Activated CD4-positive, alpha-beta T cell treated with anti-CD3 and anti-CD28 coated beads, Interleukin-2, amount 50 U/mL, for 1 hour (primary cell): ENCODE results near the gene FLNC.

Source experiments
- DNase-seq: peaks from one replicate; pipeline ENCODE4 v3.0.0-alpha.2; 2020

The FLNC gene

DNA sequence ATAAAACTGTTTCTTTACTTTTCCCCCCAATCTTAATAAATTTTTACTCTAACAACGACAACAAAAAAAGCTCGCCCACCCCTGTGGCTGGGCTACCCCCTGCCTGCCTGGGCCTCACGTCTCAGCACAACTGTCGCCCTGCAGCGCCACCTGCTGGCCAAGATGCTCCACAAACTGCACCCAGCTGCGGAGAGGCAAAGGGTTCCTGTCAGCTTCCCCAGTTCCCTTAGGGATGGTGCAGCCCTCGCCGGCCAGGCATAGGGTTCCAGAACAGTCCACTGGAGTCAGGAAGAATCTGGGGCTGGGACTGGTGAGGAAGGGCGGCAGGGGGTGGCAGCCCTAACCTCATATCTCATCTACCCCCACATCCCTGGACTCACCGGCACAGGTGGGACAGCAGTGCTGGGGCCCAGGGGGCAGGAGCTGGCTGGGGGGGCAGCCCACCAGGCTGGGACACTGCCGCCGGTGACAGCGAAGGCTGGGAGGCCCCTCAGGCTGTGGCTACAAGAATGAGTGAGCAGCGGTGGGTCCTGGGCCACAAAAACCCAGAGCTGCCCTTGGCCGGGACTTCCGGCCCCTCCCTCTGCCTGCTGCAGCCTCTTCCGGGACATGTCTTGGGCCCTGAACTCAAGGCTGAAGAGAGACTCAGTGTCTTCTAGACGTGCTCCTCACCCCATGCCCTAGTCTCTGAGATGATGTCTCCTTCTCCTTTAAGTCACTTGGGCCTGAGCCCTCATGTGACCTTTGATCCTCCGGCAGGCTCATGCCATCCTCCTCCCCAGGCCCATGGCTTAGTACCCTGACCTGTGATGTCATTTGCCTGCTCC lies 53.6 kb downstream of the FLNC start:
- peak; percentile 88 for DNase-seq

DNA sequence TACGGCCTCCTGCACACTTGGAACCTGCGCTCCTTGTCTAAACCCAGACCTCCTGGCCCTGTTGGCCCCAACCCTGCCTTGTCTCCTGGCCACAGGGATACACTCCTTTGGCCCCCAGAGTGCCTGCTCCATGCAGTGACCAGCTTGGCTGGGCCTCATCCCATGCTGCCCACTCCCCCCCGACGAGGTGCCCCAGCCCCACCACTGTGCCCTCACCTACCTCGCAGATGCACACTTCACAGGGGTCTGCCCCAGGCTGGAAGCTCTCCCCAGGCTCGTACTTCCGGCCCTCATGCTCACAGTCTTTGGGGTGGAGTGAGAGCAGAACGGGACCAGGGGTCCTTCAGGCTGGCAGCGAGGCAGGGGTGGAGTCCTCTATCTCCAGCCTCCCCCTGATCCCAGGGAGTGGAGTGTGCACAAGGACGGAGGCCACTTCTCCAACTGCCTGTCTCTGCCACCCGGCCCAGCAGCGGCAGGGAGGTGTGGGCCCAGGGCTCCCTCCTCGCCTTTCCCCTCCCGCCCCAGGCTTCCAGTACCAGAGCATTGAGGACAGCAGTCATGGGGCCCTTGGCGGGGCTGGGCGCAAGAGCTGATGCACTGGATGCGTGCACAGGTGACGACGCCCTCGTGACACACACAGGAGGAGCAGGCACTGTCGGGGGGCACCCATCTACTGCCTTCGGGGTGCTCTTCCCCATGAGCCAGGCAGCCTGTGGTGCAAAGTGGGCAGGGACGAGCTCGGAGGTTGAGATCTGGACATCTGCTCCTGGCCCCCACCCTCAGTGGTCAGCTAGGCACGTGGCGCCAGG lies 54.6 kb downstream of the FLNC start:
- no peak for DNase-seq

DNA sequence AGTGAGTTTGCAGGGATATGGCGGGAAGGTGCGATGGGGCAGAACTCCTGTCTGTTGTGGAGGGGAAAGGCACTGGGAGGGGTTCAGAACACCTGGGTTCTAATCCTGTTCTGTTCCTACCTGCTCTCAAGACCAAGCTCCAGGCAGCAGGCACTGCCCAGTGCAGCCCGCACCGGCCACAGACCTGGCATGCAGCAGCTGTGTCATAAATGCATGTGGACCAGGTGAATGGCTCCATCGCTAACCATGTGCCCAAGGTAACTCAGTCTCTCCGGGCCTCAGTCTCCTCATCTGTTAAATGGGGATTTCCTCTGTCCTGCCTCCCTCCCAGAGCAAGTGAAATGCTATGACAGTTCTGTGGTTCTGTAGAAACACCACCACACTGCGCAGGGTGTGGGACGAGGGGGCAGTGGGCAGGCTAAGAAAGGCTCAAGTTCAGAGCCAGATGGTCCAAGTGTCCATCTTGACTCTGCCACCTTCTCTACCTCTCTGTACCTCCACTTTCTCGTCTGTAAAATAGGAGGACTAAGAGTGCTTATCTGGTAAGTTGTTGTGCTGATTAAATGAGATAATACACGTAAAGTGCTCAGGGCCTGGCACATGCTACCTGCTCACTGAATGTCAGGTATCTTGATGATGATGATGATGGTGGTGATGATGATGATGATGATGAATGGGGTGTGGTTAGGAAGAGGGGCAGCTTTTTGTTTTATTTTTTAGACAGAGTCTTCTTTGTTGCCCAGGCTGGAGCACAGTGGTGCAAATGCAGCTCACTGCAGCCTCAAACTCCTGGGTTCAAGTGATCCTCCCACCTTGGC lies 55.4 kb downstream of the FLNC start:
- no peak for DNase-seq

DNA sequence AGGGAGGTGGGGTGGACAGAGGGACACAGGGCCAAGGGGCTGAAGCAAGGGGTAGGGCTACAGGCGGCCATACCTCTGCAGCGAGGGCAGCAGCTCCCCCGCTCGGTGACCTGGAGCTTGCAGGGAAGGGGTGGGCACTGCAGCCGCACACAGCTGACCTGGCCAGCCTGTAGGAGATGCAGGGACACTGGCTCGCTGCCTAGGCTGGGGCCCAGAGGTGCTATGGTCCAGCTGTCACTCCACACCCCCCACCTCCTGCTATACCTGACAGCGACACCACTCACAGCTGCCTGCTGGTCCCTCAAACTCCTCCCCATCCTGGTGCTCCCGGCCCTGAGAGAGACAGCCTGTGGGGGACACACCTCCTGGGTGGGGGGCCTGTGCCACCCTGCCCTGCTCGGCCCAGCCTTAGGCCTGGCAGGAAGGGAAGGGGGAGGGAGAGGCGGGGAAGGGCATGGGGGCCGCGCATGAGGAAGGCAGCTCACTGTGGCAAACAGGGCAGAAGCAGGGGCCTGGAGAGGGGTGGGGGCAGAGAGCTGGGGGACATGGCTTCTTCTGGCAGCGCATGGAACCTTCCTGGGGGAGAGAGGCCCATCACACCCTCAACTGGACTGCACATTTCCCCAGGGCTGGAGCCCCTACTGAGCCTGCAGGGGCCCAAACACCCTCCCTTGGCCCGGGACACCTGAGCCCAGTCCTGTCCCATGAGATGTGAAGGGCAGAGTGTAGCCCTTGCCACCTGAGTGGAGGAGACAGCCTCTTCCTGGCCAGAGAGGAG lies 56.4 kb downstream of the FLNC start:
- DNase-seq = no peak

DNA sequence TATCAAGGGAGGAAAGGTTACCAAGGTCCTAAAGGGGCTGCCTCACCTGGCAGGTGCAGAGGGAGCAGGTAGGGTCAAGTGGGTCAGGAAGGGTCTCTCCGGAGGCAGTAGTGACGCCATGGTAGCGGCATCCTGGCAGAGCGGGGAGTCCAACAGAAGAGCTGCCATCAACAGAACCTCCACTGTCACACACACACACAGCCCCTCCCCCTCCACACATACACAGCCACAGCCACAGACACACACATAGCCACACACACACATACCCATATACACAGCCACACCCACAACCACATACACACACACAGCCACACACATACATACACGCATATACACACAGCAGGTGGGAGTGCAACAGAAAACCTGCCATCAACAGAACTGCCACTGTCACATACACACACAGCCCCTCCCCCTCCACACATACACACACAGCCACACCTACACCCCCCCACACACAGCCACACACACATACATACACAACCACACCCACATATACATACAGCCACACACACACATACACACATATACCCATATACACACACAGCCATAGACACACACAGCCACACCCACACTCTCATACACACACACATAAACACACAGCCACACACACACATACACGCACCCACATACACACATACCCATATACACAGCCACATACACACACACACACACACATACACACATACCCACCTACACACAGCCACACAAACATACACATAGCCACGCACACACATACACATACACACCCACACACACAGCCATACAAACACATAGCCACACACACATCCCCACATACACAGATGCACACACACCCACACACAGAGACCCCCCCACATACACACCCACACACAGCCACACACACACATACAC lies 57.2 kb downstream of the FLNC start:
- DNase-seq = no peak

DNA sequence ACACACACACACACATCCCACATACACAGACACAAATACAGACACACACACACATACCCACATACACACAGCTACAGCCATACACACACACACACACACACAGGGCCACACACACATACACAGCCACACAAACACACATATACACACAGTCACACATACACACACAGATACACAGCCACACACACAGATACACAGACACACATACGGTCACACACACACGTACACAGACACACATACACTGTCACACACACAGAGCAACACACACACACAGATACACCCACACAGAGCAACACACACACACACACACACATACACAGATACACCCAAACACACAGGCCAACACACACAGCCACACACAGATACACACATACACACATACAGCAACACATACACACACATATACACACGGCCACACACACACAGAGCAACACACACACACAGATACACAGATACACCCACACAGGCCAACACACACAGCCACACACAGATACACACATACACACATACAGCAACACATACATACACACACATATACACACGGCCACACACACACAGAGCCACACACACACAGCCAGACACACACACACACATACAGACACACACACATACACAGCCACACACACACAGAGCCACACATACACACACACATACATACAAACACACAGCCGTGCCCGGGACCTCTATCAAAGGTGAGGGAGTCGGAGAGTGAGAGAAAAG lies 58.0 kb downstream of the FLNC start:
- DNase-seq = no peak

GRCh38 chr7:128888756-128889095 lies 58.5 kb downstream of the FLNC start:
- DNase-seq = no peak

DNA sequence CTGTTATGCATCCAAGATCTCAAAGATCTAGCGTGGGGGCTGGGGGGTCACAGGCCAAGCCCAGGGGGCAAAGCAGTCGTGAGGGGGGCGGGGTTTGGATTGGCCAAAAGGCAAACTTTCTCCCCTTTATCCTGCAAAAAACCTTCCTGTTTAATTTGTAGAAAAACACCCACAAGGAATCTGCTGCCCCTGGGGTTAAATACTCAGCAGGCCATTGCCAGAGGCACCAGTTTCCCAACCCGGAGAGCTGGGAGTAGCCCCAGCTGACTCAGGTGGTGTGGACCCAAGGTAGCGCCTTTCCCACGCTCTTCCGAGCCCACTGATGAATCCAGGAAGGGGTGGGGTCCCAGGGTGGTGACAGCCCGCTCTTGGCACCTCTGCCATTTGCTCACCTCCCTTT lies 58.9 kb downstream of the FLNC start:
- no peak for DNase-seq

DNA sequence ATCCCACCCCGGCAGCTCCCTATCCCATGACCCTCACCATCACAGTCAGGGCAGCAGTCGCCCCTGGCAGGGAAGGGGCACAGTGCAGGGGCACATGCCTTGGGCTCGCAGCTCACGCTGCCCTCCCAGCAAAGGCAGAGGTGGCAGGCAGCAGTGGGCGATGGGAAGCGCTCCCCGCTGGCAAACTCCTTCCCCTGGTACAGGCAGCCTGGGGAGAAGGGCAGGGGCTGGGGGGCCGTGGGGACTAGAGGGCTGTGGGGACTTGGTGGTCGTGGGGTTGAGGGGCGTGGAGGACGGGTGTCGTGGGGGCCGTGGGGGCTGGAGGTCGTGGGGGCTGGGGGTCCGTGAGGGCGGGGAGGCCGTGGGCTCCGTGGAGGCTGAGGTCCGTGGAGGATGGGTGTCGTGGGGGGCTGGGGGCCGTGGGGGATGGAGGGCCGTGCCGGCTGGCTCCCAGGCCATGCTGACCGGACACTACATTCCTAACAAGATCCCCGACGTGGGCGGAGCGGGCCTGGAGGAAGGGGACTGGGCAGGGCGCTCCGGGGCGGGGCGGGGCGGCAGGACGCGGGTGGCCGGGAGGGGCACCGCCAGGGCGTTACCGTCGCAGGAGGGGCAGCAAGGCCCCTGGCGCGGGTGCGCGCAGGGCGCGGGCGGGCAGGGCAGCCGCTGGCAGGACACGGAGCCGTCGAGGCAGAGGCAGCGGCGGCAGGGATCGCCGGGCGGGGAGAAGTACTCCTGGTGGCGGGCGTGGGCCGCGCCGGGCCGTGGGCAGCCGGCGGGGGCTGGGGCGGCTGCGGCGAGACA lies 60.3 kb downstream of the FLNC start:
- DNase-seq = no peak

DNA sequence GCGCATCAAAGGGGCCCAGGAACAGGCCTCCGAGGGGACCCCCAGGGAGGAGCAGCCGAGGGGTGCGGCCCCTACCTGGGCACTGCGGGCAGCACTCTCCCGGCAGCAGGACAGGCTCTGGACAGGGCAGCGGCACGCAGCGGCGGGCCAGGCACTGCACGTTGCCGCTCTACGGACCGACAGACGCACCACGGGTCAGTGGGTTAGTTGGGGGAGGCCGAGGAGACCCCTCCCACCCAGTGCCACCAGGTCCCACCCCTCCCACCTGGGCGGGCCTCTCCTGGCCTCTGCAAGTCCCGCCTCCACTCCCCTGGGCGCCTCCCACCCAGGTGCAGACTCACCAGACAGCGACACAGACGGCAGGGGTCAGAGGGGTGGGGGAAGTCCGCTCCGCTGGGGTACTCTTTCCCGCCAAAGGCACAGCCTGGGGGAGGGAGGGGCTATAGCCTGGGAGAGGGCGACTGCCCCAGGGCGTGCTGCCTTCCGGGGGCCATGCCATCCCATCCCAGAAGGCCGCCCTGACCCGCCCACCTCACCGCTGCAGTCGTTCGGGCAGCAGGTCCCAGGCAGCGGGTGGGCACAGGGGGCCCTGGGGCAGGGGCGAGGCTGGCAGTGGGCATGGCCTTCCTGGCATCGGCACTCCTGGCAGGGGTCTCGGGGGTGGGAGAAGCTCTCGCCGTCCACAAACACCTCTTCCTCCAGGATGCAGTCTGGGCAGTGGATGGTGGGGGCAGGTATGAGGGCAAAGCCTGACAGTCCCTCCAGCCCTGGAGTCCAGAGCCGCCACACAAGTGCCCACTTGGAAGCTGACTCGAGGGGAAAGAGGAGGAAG lies 61.1 kb downstream of the FLNC start:
- no peak for DNase-seq

DNA sequence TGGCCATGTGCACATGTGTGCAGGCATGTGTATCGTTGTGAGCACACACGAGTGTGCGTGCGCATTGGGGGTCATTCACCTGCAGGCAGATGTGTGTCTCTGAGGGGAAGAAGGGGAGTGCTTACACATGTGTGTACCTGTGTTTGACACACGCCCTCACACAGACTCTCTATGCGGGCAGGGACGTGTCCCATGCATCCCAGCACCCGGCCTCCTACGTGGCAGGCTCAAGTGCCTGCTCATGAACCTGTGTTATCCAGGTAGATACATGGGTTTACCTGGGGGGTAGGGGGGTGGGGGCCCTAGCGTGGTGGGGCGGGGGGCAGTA lies 61.7 kb downstream of the FLNC start:
- no peak for DNase-seq

- DNase-seq = no peak
Observed at GRCh38 chr7:128892521-128893250, 62.5 kb downstream of the FLNC start.

DNA sequence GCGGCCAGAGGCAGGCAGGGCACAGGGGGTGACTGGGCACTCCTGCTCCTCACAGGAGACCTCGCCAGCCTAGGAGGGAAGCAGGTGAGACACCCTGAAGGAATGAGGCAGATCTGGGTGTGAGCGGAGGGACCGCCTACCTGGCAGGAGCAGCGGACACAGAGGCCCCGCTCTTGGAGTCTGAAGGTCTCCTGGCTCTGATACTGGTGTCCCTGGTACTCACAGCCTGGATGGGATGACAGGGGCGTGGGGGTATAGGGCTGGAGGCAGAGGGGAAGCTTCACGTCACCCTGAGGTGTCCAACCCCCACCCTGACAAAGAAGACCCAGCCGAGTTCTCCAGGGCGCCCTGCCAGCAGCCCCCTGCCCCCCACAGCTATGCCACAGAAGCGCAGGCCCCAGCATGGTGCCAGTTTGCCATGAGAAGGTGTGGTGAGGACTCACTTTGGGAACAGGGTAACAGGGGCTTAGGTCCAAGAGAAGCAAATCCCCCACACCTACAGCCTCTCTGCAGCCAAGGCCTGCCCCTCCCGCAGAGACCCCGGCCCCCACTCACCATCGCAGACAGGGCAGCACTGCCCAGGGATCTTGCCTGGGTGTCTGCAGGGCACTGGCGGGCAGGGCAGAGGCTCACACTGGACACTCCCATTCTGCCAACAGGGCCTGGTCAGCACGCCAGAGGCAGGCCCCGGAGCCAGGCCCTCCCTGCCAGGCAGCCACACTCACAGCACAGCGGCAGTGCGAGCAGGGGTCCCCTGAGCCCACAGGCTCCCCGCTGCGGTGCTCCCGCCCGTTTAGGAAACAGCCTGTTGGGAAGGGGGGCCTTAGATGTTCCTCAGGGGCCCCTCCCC lies 63.3 kb downstream of the FLNC start:
- no peak for DNase-seq

DNA sequence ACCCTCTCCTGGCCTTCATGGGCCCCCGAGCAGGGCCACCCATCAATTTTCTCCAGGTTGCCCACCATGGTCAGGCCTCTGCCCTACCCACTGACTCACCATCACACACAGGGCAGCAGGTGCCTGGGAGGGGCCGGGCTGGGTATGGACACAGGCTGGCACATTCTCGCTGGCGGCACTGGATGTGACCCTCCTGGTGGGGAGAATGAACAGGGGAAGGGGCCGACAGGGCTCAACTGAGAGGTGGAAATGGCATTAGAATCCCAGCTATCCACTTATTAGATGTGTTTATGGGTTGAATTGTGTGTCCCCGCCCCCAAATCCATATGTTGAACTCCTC lies 63.9 kb downstream of the FLNC start:
- DNase-seq = no peak

- no peak for DNase-seq
Observed at GRCh38 chr7:128895320-128895719, 65.1 kb downstream of the FLNC start.

DNA sequence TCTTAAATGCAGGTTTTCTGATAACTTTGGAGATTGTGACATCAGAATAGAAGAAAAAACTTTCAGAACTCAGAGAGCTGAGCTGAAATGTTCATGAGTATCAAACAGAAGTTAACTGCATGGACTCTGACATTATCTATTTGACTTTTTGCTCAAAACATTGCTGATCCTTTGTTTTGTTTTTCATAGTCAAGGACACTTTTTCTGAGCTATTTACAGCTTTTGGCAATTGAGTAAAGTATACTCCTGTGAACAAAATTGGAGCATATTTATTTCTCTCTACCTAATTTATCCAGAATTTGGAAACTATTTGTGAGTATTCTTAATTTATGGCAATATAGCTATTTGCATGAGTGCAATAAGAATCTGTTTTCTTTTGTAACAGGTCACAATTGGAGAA lies 69.2 kb downstream of the FLNC start:
- no peak for DNase-seq

- no peak for DNase-seq
Observed at GRCh38 chr7:128900237-128900636, 70.0 kb downstream of the FLNC start.
